Caco-2 (cell line): Measurements from ENCODE around the gene SMARCD3. TPM values are rescaled to one million over a fixed set of nuclear protein-coding genes. Genes with fewer than 3 reads are reported as not detected.

ENCODE experiments used
- BruUV-seq: library from RNA; stranded (reverse); fragments of 400-500 nt; replicated peaks from 2 replicates; lab custom pipeline; 2021; lab: Mats Ljungman, UMichigan
- CTCF ChIA-PET: fragments of 300-600 bp; sonication (Branson Sonifier 250); formaldehyde crosslinking; loops from one replicate; lab custom pipeline; 2022; ENCODE audit warnings: antibody characterized with exemption; lab: Charles Lee
- POLR2A ChIA-PET: fragments of 300-600 bp; sonication (Branson Sonifier 250); formaldehyde crosslinking; loops from one replicate; lab custom pipeline; 2022; ENCODE audit warnings: antibody characterized with exemption; lab: Charles Lee
- DNase-seq, 2 experiments: peaks; one replicate each; pipeline versions ENCODE4 v3.0.0 to v3.0.0-alpha.2; 2020 to 2022
- H3K27me3 ChIP-seq: replicated peaks from 2 replicates; pipeline ENCODE4 v1.6.0; 2011; ENCODE audit warnings: low read length; ENCODE audit not compliant: control insufficient read depth, insufficient read depth
- H3K36me3 ChIP-seq: 2 replicates; pipeline ENCODE4 v1.5.1; 2011; ENCODE audit warnings: low read length; ENCODE audit not compliant: control insufficient read depth, insufficient read depth
- H3K4me1 ChIP-seq: fragments of 250-450 bp; sonication (Bioruptor Pico); 2 replicates; pipeline ENCODE4 v1.5.1; 2020; ENCODE audit warnings: mild to moderate bottlenecking
- H3K4me3 ChIP-seq: 2 replicates; pipeline ENCODE4 v1.5.1; 2011; ENCODE audit warnings: low read depth, mild to moderate bottlenecking, control low read depth, low read length
- H3K9me3 ChIP-seq: fragments of 250-450 bp; sonication (Bioruptor Pico); 2 replicates; pipeline ENCODE4 v1.5.1; 2020; ENCODE audit warnings: mild to moderate bottlenecking, moderate library complexity
- H3K27ac Mint-ChIP-seq: one replicate; pipeline ENCODE4 v1.8.0; 2022; ENCODE audit warnings: mixed read lengths; ENCODE audit not compliant: unreplicated experiment
- H3K27me3 Mint-ChIP-seq: one replicate; pipeline ENCODE4 v1.8.0; 2022; ENCODE audit warnings: mixed read lengths; ENCODE audit not compliant: insufficient read depth, unreplicated experiment
- H3K36me3 Mint-ChIP-seq: one replicate; pipeline ENCODE4 v1.8.0; 2022; ENCODE audit warnings: mild to moderate bottlenecking, mixed read lengths; ENCODE audit not compliant: insufficient read depth, unreplicated experiment
- H3K4me1 Mint-ChIP-seq: one replicate; pipeline ENCODE4 v1.8.0; 2022; ENCODE audit warnings: low read depth, mixed read lengths; ENCODE audit not compliant: unreplicated experiment
- H3K4me3 Mint-ChIP-seq: one replicate; pipeline ENCODE4 v1.8.0; 2022; ENCODE audit warnings: mild to moderate bottlenecking, moderate library complexity, mixed read lengths; ENCODE audit not compliant: unreplicated experiment
- H3K9me3 Mint-ChIP-seq: one replicate; pipeline ENCODE4 v1.8.0; 2022; ENCODE audit warnings: mixed read lengths; ENCODE audit not compliant: unreplicated experiment
- CTCF ChIP-seq, 2 experiments: fragments of 200-600 bp in 1 of 2; IDR thresholded peaks; 1 replicate in 1 of 2; 2 replicates in 1 of 2; pipeline versions ENCODE4 v1.5.1 to v1.8.0; 2011 to 2022; ENCODE audit warnings: antibody characterized with exemption in 1 of 2, control low read depth in 1 of 2, inconsistent platforms in 1 of 2, low read depth in 1 of 2, low read length in 1 of 2, mild to moderate bottlenecking in 1 of 2, moderate library complexity in 1 of 2; ENCODE audit not compliant: insufficient read depth in 1 of 2, severe bottlenecking in 1 of 2, unreplicated experiment in 1 of 2
- intact Hi-C: fragments of 100-400 bp; cut with micrococcal nuclease; formaldehyde crosslinking; loops from one replicate; pipeline ENCODE4 v1.10.0; 2022; ENCODE audit not compliant: unreplicated experiment
- total RNA-seq: library from RNA; stranded (reverse); gene quantifications from 2 replicates; pipeline ENCODE4 v1.2.3, GENCODE V29; 2022

Gene SMARCD3
- total RNA-seq, 1 experiment from 2014 or later = 27.8 TPM

GRCh38 chr7:151212626-151213025 is 35.9 kb downstream of the SMARCD3 start:
- H3K36me3 Mint-ChIP-seq = peaks cover 55% of the 10 kb centered on the region
- peaks cover 3% of the 10 kb centered on the region for H3K27me3 Mint-ChIP-seq
- H3K27ac Mint-ChIP-seq = no peak overlapping the region
- no peaks in the 10 kb centered on the region for H3K27me3 ChIP-seq
- TF ChIP-seq CTCF (IDR thresholded peaks at IDR 0.05; ENCODE audit: insufficient read depth in 1 of 2, low read depth in 1 of 2, low read length in 1 of 2, severe bottlenecking in 1 of 2, unreplicated experiment in 1 of 2) = no peak
- no peaks in the 10 kb centered on the region for H3K36me3 ChIP-seq
- H3K9me3 ChIP-seq = no peaks in the 10 kb centered on the region
- H3K4me1 ChIP-seq = no peaks in the 10 kb centered on the region
- ChIA-PET POLR2A (interaction anchor here (0.8 kb wide), 1 partner anchor 14 kb away, joined by 3 read pairs; the partner anchor contains the start of gene ABCF2), CTCF (no interaction called here)
- H3K9me3 Mint-ChIP-seq = no peaks in the 10 kb centered on the region
- no peak overlapping the region for H3K4me3 Mint-ChIP-seq
- BruUV-seq = no TSS peak
- peak in 1 of 2 experiments; percentile 31 for DNase-seq
- no peak overlapping the region for H3K4me3 ChIP-seq
- intact Hi-C loops = no loop called here
- H3K4me1 Mint-ChIP-seq = peaks cover 8% of the 10 kb centered on the region

DNA sequence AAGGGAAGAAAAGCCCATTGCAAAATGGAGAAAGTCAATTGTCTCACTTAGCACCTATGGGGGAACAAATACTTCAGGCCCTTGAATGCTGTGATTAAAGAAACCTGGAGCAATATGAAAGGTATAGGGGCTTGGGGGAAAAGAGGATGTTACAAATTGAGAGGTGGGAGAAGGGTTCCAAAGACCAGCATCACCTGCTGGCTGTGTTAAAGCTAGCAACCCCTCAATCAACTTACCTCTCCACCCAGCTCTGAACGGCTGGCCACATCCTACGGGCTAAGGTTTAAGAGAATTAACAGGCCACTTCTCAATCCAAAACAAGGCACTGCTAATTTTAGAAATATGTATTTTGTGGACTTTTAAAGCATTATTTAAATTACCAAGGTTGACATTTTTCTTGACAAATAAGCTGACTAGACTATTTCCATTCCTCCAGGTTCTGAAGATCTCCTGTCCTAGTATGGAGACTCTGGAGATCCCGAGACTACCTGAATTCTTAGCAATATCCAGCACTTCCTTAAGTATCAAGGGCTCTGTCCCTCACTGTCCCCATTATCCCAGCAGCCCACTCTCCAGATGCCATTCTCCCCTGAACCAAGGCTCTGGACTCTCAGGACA is 37.2 kb downstream of the SMARCD3 start:
- BruUV-seq = no TSS peak
- intact Hi-C loops = no loop called here
- no peaks in the 10 kb centered on the region for H3K9me3 ChIP-seq
- H3K4me1 ChIP-seq = no peaks in the 10 kb centered on the region
- peaks cover 42% of the 10 kb centered on the region for H3K36me3 Mint-ChIP-seq
- H3K27me3 ChIP-seq = no peaks in the 10 kb centered on the region
- no peaks in the 10 kb centered on the region for H3K9me3 Mint-ChIP-seq
- no peak overlapping the region for H3K4me3 ChIP-seq
- POLR2A ChIA-PET = no interaction called here
- CTCF ChIA-PET = interaction anchor here (0.6 to 1.2 kb wide), 4 partner anchors 16 to 198 kb away, joined by 3 to 8 read pairs (median 3); partner anchors contain the start of genes ABCF2 and WDR86
- H3K4me1 Mint-ChIP-seq = peaks cover 8% of the 10 kb centered on the region
- H3K36me3 ChIP-seq = no peaks in the 10 kb centered on the region
- DNase-seq = no peak
- H3K4me3 Mint-ChIP-seq = no peak overlapping the region
- no peak for TF ChIP-seq CTCF (IDR thresholded peaks at IDR 0.05; ENCODE audit: insufficient read depth in 1 of 2, low read depth in 1 of 2, low read length in 1 of 2, severe bottlenecking in 1 of 2, unreplicated experiment in 1 of 2)
- no peak overlapping the region for H3K27ac Mint-ChIP-seq
- H3K27me3 Mint-ChIP-seq = peaks cover 3% of the 10 kb centered on the region

- Histone ChIP-seq H3K4me1 (no peaks in the 10 kb centered on the region), H3K4me3 (no peak within 1 kb of the TSS), H3K36me3 (no peaks in the 10 kb centered on the region), H3K27me3 (no peaks in the 10 kb centered on the region; the same call in 1 of the 2 replicates), H3K9me3 (no peaks in the 10 kb centered on the region)
- Mint-ChIP-seq H3K4me3 (no peak within 1 kb of the TSS), H3K9me3 (no peaks in the 10 kb centered on the region), H3K4me1 (peaks cover 8% of the 10 kb centered on the region), H3K36me3 (peaks cover 32% of the 10 kb centered on the region), H3K27ac (peak within 1 kb of the TSS; percentile 22), H3K27me3 (peaks cover 9% of the 10 kb centered on the region)
- intact Hi-C loops = no loop called here
- ChIA-PET POLR2A (no interaction called here), CTCF (interaction anchor here (0.6 to 1.2 kb wide), 3 partner anchors 17 to 1424 kb away, joined by 3 to 8 read pairs (median 3); partner anchors contain the start of gene ABCF2)
- no peak for TF ChIP-seq CTCF (IDR thresholded peaks at IDR 0.05; ENCODE audit: insufficient read depth in 1 of 2, low read depth in 1 of 2, low read length in 1 of 2, severe bottlenecking in 1 of 2, unreplicated experiment in 1 of 2)
- DNase-seq = no peak
- BruUV-seq = no TSS peak
Observed at GRCh38 chr7:151210087-151210854, 38.2 kb downstream of the SMARCD3 start, which contains the start of gene H2BK1. H2BK1 (minus strand) TSS chr7:151210488; CDS start chr7:151210318, 170 bp downstream.
